MV-4-11 (cell line): ENCODE measurements around the gene ARHGEF11.

Experiments used
- DNase-seq: peaks from one replicate; lab custom pipeline; 2025; lab: John Stamatoyannopoulos, UW

The ARHGEF11 gene

DNA sequence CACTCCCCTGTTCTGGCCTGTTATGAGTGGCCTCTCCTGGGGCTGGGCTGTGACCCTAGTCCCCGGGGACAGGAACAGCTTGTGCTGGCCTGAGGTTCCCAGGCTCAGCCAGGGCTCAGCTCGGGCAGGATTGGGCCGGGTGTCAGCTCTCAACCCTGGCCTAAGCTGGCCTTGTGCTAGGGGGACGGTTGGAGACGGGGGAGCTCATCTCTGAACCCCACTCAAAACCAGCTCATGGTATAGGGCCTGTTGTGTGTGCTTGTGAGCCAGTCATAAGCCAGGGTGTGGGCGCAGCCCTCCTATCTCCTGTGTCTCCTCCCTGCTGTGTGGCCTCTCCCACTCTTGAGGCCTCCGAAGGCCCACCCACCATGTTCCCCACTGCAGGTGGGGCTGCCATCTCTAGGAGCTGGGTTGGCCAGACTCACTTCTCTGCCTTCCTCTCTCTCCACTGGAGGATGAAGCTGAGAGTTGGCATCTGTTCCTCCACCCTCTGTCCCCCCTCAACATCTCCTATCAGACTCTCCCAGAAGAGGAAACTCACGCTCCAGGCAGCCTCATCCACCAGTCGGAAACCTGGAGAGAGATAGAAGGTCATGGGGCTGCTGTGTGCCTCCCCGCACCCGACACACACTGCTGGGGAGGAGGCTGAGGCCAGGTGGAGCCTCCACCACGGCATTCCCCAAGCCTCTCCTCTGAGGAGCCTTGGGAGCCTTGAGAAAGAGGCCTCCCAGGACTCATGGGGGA lies 150.7 kb downstream of the ARHGEF11 start:
- no peak for DNase-seq

DNA sequence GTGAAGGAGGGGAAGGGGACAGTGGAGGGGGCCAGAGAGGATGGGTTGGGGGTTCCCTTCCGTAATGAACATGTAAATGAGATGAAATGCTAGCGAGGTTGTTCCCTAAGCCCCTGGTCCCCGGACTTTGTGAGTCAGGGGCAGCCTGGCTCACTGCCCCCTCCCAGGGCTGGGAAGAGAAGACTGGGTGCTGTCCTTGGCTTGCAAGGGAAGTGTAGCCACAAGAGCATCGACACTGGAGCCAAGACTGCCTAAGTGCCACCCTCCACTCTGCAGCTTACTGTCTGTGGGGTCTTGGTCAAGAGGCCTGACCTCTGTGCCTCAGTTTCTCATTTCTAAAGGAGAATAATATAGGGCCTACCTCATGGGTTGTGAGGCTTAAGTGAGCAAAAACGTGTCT lies 151.5 kb downstream of the ARHGEF11 start:
- no peak for DNase-seq

DNA sequence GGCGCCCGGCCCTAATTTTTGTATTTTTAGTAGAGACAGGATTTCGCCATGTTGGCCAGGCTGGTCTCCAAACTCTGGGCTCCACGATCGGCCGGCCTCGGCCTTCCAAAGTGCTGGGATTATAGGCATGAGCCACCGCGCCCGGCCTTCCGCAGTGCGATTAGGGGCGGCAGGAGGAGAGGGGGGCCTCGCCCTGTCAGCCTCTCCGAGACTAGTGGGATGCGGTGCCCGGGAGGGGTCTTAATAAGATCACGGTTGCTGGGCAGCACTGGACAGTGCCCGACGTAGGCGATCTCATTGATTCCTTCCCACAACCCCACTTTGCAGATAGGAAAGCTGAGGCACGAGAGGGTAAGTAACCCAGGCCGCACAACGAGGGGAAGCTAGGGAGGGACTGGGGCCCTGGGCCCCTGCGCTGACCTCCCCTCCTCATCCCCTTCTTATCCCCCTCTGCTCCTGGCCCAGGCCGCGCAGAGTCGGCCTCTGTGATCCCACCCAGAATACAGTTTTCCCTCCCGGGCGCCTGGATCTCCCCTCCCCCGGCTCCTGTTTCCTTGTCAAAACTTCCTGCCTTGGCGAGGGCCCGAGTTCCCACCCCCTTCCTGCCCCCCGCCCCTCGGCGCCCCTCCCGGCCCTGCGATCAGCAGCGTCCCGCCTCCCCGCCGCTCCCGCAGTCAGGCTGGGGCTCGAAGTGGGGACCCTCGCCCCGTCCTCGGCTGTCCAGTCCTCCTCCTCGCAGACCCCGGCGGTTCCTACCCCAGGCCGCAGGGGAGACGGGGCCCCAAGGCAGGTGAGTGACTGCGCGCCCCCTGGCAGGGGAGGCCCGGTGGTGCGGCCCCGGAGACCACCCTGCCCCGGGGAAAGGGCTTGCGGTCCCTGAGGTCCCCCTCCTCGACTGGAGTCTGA lies 152.2 kb downstream of the ARHGEF11 start, which contains the start of gene PEAR1:
TSS of gene PEAR1 (plus strand) at position 671 of the 906 bp plus-strand sequence. CDS start 10,209 bp downstream, outside the sequence.
- no peak for DNase-seq

DNA sequence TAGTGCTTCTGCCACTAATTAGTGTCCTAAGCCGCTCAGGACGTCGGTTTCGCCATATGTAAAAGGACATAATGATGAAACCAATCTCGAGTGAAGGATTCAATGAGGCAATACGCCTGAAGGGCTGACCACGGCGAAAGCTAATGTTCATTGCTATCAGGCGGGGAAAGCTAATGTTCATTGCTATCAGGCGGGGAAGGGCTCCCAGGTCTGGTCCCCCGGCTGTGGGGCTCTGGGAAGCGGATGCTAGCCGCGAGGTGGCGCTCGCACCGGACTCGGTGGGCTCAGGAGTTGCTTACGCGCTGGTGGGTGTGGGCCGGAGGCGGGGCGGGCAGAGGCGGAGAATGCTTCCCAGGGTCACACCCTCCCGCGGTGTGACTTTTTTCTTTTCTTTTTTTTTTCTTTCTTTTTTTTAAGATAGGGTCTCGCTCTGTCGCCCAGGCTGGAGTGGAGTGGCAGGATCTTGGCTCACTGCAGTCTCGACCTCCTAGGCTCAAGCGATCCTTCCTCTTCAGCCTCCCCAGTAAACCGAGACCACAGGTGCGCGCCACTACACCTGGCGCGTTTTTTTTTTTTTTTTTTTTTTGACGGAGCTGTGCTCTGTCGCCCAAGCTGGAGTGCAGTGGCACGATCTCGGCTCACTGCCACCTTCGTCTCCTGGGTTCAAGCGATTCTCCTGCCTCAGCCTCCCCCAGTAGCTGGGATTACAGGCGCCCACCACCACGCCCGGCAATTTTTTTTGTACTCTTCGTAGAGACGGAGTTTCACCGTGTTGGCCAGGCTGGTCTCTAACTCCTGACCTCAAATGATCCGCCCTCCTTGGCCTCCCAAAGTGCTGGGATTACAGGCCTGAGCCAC lies 153.1 kb downstream of the ARHGEF11 start:
- peak; percentile 75 for DNase-seq

DNA sequence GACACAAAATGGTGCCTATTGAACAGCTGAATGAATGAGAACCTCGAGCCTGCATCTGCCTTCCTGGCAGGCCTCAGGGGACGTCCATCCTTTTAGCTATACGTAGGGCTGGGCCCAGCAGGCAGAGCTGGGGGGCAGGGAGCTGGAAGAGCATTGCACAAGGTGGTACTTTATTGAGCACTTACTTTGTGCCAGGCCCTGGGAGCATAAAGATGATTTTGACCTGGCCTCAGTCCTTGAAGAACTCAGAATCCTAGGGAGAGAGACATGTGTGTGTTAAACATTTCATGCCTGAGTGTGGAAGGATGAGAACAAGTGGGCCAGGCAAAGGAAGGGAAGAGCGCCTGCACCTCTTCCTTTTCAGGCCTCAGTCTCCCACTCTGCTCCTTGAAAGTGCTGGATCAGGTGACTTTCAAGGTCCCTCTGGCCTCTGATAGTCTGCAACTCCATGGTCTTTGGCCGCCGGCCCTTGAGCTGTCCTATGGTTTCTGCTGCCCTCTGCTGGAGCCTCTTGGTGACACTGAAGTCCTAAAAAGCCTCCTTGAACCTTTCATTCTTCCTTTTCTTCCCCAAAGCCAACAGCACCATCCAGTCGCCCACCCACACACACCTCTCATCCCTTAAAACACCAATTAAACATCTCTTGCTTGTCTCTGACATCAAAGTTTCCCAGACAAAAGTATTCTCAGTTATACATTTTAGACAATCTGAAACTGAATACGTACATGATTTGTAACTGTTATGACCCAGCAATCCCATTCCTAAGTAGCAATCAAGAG lies 155.6 kb downstream of the ARHGEF11 start:
- DNase-seq = peak; percentile 58

DNA sequence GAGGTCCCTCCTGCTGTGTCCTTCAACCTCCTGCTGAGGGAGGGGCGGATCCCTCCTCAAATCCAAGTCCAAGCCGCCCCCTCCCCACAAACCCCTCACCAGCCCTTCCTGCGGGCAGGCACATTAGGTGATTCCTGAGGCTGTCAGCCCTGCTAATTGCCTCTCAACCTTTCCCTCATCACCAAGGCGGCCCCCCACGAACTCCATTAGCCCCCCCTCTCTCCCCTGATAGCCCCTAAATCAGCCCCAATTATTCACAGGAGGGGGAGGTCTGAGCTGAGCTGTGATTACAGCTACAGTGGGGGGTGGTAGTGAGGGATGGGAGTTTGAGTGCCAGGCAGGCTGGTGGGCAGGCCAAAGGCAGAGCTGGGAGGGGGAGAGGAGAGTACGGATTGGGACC lies 157.8 kb downstream of the ARHGEF11 start:
- DNase-seq = no peak

GRCh38 chr1:156887317-156887716 lies 158.2 kb downstream of the ARHGEF11 start:
- no peak for DNase-seq

GRCh38 chr1:156886583-156887281 lies 158.8 kb downstream of the ARHGEF11 start:
- DNase-seq = no peak

DNA sequence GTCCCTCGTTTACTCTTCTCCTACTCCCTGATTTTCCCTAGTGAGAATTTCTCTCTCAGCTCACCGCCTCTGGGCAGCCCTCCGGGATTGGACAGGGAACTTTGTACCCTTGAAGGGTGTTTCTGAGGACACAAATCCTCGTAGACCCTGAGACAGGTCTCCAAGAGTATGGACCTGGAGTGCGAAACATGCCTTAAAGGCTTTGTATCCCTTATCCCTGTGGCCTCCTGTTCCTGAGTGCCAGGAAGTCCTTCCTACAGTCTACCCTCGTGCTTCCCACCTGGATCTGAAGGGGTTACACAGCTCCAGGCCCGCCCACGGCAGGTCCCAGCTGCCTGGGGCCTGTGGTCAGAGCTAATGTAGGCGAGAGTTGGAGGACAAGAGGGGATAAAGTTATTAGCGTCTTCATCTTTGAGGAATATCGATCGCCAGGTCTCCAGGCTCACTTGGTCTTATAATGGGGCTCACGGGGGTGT lies 159.6 kb downstream of the ARHGEF11 start:
- DNase-seq = no peak

- DNase-seq = no peak
Observed at GRCh38 chr1:156885314-156885713, 160.2 kb downstream of the ARHGEF11 start.
